ENCODE measurements around the gene ST7.

GRCh38 chr7:117132321-117133120, 179.2 kb downstream of the ST7 start:
- TF ChIP-seq SUZ12 (IDR thresholded peaks at IDR 0.05; ENCODE audit: extremely low read depth, insufficient read depth, insufficient read length) = no peak
- TF ChIP-seq YY1 (IDR thresholded peaks at IDR 0.05; ENCODE audit: insufficient read depth, insufficient read length) = no peak
